B cell (primary cell): ENCODE measurements around the gene CPM. TPM values are rescaled to one million over a fixed set of nuclear protein-coding genes. Genes with fewer than 3 reads are reported as not detected.

Source experiments
- ATAC-seq: fragments of 200-7000 bp; cut with Tn5 transposase; one replicate; pipeline ENCODE4 v1.10.0; 2021; ENCODE audit warnings: low read depth, mild to moderate bottlenecking, moderate number of reproducible peaks, moderate library complexity
- CTCF ChIA-PET: fragments of 350-600 bp; sonication (Branson Sonifier 250); formaldehyde crosslinking; loops from one replicate; lab custom pipeline; 2021; ENCODE audit warnings: antibody characterized with exemption, inconsistent platforms; lab: Charles Lee
- POLR2A ChIA-PET: fragments of 350-600 bp; sonication (Branson Sonifier 250); formaldehyde crosslinking; loops from one replicate; lab custom pipeline; 2021; ENCODE audit warnings: antibody characterized with exemption; lab: Charles Lee
- DNase-seq: peaks from one replicate; pipeline ENCODE4 v3.0.0; 2013
- H2AFZ ChIP-seq: 2 replicates; pipeline ENCODE4 v1.6.1; 2012; ENCODE audit warnings: mild to moderate bottlenecking, low read depth, low read length; ENCODE audit not compliant: insufficient read depth, poor library complexity, severe bottlenecking
- H3K27ac ChIP-seq, 2 donors: 1 replicate in 1 of 2; 2 replicates in 1 of 2; pipeline ENCODE4 v1.5.1; 2012 to 2013; ENCODE audit warnings: low read length in 2 of 2, mild to moderate bottlenecking in 2 of 2, moderate library complexity in 1 of 2
- H3K27me3 ChIP-seq, 4 experiments: fragments of 200-600 bp in 1 of 4; sonication (generic) in 1 of 4; replicated peaks in 1 of 4; 1 replicate in 2 of 4; 2 replicates in 2 of 4; pipeline versions ENCODE4 v1.6.1 to v1.7.0; 2013 to 2016; ENCODE audit warnings: low read length in 3 of 4, mild to moderate bottlenecking in 2 of 4, mixed read lengths in 1 of 4, moderate library complexity in 1 of 4; ENCODE audit not compliant: insufficient read depth in 4 of 4, control insufficient read depth in 3 of 4; ENCODE audit errors: control extremely low read depth in 1 of 4
- H3K36me3 ChIP-seq, 2 experiments: replicated peaks in 1 of 2; 1 replicate in 1 of 2; 2 replicates in 1 of 2; pipeline versions ENCODE4 v1.6.1 to v1.7.1; 2013; ENCODE audit warnings: low read length in 1 of 2; ENCODE audit not compliant: insufficient read depth in 2 of 2, control insufficient read depth in 1 of 2; ENCODE audit errors: control extremely low read depth in 1 of 2, extremely low read depth in 1 of 2
- H3K4me1 ChIP-seq, 2 donors: fragments of 200-600 bp in 1 of 2; sonication (generic) in 1 of 2; 1 replicate in 1 of 2; 2 replicates in 1 of 2; pipeline versions ENCODE4 v1.5.1 to v1.6.1; 2013 to 2017; ENCODE audit warnings: low read length in 2 of 2; ENCODE audit not compliant: control insufficient read depth in 2 of 2, insufficient read depth in 2 of 2
- H3K4me2 ChIP-seq: replicated peaks from 2 replicates; pipeline ENCODE3; 2012; ENCODE audit warnings: mild to moderate bottlenecking, low read depth, low read length; ENCODE audit not compliant: poor library complexity, severe bottlenecking
- H3K4me3 ChIP-seq, 5 experiments: fragments of 200-600 bp in 1 of 5; sonication (generic) in 1 of 5; 1 replicate in 3 of 5; 2 replicates in 2 of 5; pipeline versions ENCODE4 v1.5.1 to v1.7.0; 2011 to 2016; ENCODE audit warnings: low read length in 4 of 5, mild to moderate bottlenecking in 4 of 5, low read depth in 2 of 5, control low read depth in 1 of 5, moderate library complexity in 1 of 5; ENCODE audit not compliant: insufficient read depth in 1 of 5; ENCODE audit errors: control extremely low read depth in 1 of 5, extremely low read depth in 1 of 5
- H3K79me2 ChIP-seq: fragments of 200-600 bp; sonication (generic); one replicate; pipeline ENCODE4 v1.6.0; 2016; ENCODE audit warnings: low read length; ENCODE audit not compliant: control insufficient read depth, insufficient read depth
- H3K9ac ChIP-seq: fragments of 200-600 bp; sonication (generic); 2 replicates; pipeline ENCODE4 v1.6.1; 2017; ENCODE audit warnings: mild to moderate bottlenecking, low read length, moderate library complexity
- H3K9me3 ChIP-seq, 3 donors: one replicate each; pipeline versions ENCODE4 v1.6.1 to v1.7.1; 2013; ENCODE audit warnings: low read length in 2 of 3; ENCODE audit not compliant: control insufficient read depth in 2 of 3, insufficient read depth in 1 of 3; ENCODE audit errors: control extremely low read depth in 1 of 3
- H4K20me1 ChIP-seq: 2 replicates; pipeline ENCODE4 v1.6.0; 2012; ENCODE audit warnings: mild to moderate bottlenecking, low read length; ENCODE audit not compliant: insufficient read depth, control insufficient read depth, poor library complexity, severe bottlenecking
- H3K27ac Mint-ChIP-seq: one replicate; pipeline ENCODE4 v1.8.0; 2021; ENCODE audit warnings: mixed read lengths
- H3K27me3 Mint-ChIP-seq: one replicate; pipeline ENCODE4 v1.8.0; 2021; ENCODE audit warnings: mixed read lengths
- H3K4me1 Mint-ChIP-seq: one replicate; pipeline ENCODE4 v1.8.0; 2021; ENCODE audit warnings: mixed read lengths
- H3K4me3 Mint-ChIP-seq: one replicate; pipeline ENCODE4 v1.8.0; 2021; ENCODE audit warnings: mixed read lengths
- H3K9me3 Mint-ChIP-seq: one replicate; pipeline ENCODE4 v1.8.0; 2022; ENCODE audit warnings: mixed read lengths; ENCODE audit not compliant: insufficient read depth
- EZH2 ChIP-seq: IDR thresholded peaks from 2 replicates; pipeline ENCODE4 v1.6.1; 2012; ENCODE audit warnings: borderline replicate concordance, low read depth, mild to moderate bottlenecking, moderate library complexity, low read length; ENCODE audit not compliant: insufficient read depth, poor library complexity, severe bottlenecking
- WGBS: methylation state at CpG from one replicate; pipeline ENCODE4 v1.1.5; 2013; ENCODE audit warnings: missing lambda C conversion rate; ENCODE audit not compliant: insufficient coverage; 5-methylcytosine and 5-hydroxymethylcytosine counted together
- intact Hi-C: fragments of 100-400 bp; cut with micrococcal nuclease; formaldehyde crosslinking; loops from one replicate; pipeline ENCODE4 v1.10.0; 2022
- polyA plus RNA-seq: library from polyadenylated mRNA; depleted of rRNA; stranded (reverse); fragments of >200 nt; gene quantifications from 2 replicates; pipeline ENCODE4 v1.2.3, GENCODE V29; 2012
- total RNA-seq, 2 donors: library from RNA; stranded (reverse); fragments of 120-200 nt in 1 of 2; gene quantifications; 1 replicate in 1 of 2; 2 replicates in 1 of 2; pipeline versions ENCODE4 v1.2.3 to v1.2.4, GENCODE V29; 2013 to 2022
- TF ChIP-seq, protein P1 (sequence below): fragments of 200-600 bp; IDR thresholded peaks from one replicate; pipeline ENCODE4 v1.8.0; 2022; ENCODE audit warnings: antibody characterized with exemption, mild to moderate bottlenecking

CPM gene
- total and polyA plus RNA-seq, 2 donors (not counting 1 experiment from before 2014, with no cell fraction given) = 1.2 to 5.0 TPM

- Mint-ChIP-seq H3K4me1 (peaks cover 17% of the 10 kb centered on the region), H3K9me3 (no peaks in the 10 kb centered on the region), H3K27ac (no peak overlapping the region), H3K27me3 (no peaks in the 10 kb centered on the region), H3K4me3 (no peak overlapping the region)
- WGBS = 96% methylated on average over 31 of the region's 32 CpGs
- TF ChIP-seq, protein P1, sequence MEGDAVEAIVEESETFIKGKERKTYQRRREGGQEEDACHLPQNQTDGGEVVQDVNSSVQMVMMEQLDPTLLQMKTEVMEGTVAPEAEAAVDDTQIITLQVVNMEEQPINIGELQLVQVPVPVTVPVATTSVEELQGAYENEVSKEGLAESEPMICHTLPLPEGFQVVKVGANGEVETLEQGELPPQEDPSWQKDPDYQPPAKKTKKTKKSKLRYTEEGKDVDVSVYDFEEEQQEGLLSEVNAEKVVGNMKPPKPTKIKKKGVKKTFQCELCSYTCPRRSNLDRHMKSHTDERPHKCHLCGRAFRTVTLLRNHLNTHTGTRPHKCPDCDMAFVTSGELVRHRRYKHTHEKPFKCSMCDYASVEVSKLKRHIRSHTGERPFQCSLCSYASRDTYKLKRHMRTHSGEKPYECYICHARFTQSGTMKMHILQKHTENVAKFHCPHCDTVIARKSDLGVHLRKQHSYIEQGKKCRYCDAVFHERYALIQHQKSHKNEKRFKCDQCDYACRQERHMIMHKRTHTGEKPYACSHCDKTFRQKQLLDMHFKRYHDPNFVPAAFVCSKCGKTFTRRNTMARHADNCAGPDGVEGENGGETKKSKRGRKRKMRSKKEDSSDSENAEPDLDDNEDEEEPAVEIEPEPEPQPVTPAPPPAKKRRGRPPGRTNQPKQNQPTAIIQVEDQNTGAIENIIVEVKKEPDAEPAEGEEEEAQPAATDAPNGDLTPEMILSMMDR = no peak
- no peak for TF ChIP-seq EZH2
- Histone ChIP-seq H3K27me3 (no peaks in the 10 kb centered on the region), H3K27ac (no peak overlapping the region), H3K4me3 (no peak overlapping the region), H3K4me1 (peaks cover 11% of the 10 kb centered on the region in 2 donors), H3K79me2 (peaks cover 18% of the 10 kb centered on the region), H3K9ac (no peak overlapping the region), H3K9me3 (no peaks in the 10 kb centered on the region), H3K36me3 (peaks cover 0 to 3% of the 10 kb centered on the region in 2 experiments), H3K4me2 (no peak overlapping the region), H2AFZ (no peak overlapping the region), H4K20me1 (no peaks in the 10 kb centered on the region)
- ATAC-seq (no peak), DNase-seq (no peak)
- ChIA-PET CTCF (no interaction called here), POLR2A (no interaction called here)
- intact Hi-C loops = loop anchor here (5.0 to 10.0 kb wide), 2 partner anchors 580 to 1158 kb away; partner anchors contain the start of genes DYRK2 and IL26
Measured at GRCh38 chr12:68804657-68805591, 128.0 kb downstream of the CPM start.
